D721Med (cell line): ENCODE results near the gene SPG21.

Experiments
- DNase-seq: peaks from one replicate; pipeline ENCODE4 v3.0.0; 2011; ENCODE audit warnings: low spot score; ENCODE audit not compliant: insufficient read length
- FAIRE-seq: peaks from 2 replicates; lab custom pipeline; 2011; peaks lifted over from hg19 to GRCh38; lab: Jason Lieb, UNC
- TF ChIP-seq, protein P1 (sequence below): IDR thresholded peaks from 2 replicates; pipeline ENCODE4 v1.5.1; 2012; ENCODE audit warnings: mild to moderate bottlenecking, control low read depth; ENCODE audit not compliant: insufficient read depth; ENCODE audit errors: missing control alignments

SPG21 gene, protein sequence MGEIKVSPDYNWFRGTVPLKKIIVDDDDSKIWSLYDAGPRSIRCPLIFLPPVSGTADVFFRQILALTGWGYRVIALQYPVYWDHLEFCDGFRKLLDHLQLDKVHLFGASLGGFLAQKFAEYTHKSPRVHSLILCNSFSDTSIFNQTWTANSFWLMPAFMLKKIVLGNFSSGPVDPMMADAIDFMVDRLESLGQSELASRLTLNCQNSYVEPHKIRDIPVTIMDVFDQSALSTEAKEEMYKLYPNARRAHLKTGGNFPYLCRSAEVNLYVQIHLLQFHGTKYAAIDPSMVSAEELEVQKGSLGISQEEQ

DNA sequence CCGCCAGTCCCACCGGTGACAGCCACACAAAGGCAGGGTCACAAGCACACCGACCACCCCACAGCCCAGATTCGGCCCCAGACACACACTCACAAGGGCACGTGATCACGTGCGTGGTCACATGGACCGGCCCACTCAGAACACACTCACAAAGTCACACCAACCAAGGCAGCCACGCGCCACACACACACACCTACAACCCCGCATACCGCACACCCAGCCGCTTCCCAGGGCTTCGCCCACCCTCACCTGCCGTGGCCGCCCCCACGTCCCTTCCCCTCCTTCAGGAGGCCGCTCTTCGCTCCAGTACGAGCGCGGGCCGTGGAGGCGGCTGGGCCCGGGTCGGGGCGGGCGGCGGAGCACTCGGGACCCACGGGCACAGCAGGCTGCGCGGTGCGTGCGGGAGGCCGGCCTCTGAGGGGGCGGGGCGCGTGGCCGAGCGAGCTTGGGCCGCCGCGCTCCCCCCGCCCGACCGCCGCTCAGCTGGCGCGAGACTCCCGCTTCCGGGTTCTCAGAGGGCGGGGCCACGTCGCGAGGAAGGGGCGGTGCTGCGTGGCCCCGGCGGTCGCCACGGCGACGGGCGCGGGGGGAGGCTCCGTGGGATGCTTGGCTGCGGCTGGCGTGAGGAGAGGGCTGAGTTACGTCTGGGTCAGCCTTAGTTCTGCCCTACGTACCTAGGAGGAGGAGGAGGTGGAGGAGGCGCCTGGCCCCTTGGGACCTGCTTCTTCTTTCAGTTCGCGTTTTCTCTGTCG is at the start of gene SPG21:
TSS of gene SPG21 (minus strand) at position 499 of the 752 bp plus-strand sequence. CDS start 6,345 bp downstream, outside the sequence.
- TF ChIP-seq, protein P1, sequence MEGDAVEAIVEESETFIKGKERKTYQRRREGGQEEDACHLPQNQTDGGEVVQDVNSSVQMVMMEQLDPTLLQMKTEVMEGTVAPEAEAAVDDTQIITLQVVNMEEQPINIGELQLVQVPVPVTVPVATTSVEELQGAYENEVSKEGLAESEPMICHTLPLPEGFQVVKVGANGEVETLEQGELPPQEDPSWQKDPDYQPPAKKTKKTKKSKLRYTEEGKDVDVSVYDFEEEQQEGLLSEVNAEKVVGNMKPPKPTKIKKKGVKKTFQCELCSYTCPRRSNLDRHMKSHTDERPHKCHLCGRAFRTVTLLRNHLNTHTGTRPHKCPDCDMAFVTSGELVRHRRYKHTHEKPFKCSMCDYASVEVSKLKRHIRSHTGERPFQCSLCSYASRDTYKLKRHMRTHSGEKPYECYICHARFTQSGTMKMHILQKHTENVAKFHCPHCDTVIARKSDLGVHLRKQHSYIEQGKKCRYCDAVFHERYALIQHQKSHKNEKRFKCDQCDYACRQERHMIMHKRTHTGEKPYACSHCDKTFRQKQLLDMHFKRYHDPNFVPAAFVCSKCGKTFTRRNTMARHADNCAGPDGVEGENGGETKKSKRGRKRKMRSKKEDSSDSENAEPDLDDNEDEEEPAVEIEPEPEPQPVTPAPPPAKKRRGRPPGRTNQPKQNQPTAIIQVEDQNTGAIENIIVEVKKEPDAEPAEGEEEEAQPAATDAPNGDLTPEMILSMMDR, result no peak
- DNase-seq (peak; percentile 61), FAIRE-seq (no peak)

DNA sequence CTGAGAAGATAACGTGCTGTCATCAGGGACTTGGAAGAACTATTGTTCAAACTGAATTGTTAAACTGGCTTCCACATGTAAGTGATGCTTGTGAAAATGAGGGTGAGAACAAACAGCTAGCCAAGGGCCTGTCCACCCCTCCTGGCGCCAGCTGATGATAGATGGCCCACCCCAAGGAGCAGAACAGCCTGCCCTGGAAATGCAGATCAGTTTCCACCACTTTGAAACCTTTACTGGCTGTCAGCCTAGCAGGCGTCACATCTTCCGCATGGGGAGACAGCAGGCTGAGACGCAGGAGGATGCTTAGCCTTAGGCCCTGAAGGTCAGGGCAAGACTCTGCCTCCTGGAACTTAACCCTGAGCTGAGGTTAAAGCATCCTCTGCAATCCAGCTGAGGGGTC is 49.1 kb upstream of the SPG21 start:
- FAIRE-seq (no peak), DNase-seq (no peak)
- TF ChIP-seq, protein P1, result no peak

DNA sequence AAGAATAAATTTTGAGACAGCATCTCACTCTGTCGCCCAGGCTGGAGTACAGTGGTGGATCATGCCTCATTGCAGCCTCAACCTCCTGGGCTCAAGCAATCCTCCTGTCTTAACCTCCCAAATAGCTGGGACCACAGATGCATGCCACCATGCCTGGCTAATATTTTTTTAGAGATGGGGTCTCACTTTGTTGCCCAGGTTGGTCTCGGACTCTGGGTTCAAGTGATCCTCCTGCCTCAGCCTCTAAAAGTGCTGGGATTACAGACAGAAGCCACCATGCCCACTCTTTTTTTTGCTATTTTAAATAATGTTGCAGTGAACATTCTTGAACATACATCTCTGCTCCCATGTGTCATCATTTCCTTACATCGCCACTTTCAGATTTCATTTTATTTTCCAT is 48.7 kb upstream of the SPG21 start:
- TF ChIP-seq, protein P1, result no peak
- FAIRE-seq, result no peak
- no peak for DNase-seq

DNA sequence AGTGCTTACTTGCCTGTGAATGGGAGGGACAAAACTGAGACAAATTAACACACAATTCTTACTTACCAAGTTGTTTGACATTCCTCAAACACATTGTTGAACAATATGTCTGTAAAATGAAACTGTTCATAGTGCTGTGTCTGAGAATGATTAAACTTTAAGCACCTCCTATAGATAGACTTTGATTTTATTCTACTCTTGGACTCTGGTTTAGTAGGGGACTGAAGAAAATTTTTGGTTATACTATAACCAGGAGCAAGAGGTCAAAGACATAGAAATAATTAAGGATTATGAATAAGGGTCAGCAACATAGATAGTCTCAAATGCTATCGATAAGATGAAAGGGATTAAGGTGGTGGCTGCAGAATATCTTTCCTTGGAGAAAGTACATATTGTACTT is 47.6 kb upstream of the SPG21 start:
- no peak for DNase-seq
- TF ChIP-seq, protein P1, result no peak
- no peak for FAIRE-seq

DNA sequence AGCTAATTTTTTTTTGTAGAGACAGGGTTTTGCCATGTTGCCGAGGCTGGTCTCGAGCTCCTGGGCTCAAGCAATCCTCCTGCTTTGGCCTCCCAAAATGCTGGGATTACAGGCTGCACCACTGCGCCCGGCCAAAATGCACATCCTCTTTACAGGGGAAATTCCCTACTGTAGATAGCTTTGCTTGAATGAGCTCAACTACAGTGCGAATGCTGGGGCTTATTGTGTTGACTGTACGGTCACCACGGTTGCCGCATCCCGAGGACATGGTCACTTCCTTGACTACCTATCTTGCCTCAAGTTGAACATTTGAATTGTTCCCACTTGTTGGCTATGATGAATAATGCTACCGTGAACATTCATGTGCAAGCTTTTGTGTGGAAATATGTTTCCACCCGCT is 45.0 kb upstream of the SPG21 start:
- TF ChIP-seq, protein P1, result no peak
- no peak for FAIRE-seq
- DNase-seq, result no peak

DNA sequence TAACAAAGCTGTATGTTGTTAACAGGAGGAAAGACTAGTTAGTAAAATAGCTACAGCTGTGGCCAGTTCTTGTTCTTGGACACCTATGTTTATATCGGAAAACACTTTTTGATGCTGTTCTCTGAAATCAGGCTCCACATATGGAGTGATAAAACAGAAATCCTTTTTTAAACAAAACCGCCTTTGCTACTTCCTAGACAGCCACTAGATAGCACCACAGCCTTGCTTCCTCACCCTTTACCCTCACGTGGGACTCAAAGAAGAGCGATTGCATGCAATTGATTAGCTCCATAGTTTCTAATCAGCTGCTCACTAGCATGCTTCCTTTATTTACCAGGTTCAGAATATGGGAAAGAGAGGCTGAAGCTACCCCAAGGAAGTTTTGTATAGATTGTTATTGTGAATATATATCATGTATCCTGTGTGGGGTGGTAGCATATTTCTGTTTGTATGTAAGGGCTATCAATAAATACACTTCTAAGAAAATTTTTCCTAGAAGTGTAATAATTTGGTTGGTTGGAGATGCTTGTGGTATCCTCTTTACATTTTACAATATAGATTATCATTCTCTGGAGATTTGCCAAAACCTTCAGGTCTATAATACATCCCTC is 44.0 kb upstream of the SPG21 start:
- DNase-seq (no peak), FAIRE-seq (no peak)
- TF ChIP-seq, protein P1, result peak; percentile 62
